Activated gamma-delta T cell treated with Interleukin-2 at 50 U/mL for 16 hours (primary cell): ENCODE data around the gene ARHGAP15.

ENCODE experiments used
- DNase-seq: peaks from one replicate; pipeline ENCODE4 v3.0.0-alpha.2; 2020

Gene ARHGAP15

GRCh38 chr2:143702931-143703330, 573.7 kb downstream of the ARHGAP15 start:
- no peak for DNase-seq

GRCh38 chr2:143704451-143705106, 575.4 kb downstream of the ARHGAP15 start:
- no peak for DNase-seq

GRCh38 chr2:143705108-143705707, 576.0 kb downstream of the ARHGAP15 start:
- DNase-seq: no peak

GRCh38 chr2:143706354-143706753, 577.1 kb downstream of the ARHGAP15 start:
- no peak for DNase-seq

GRCh38 chr2:143708682-143709081, 579.5 kb downstream of the ARHGAP15 start:
- DNase-seq: no peak

- DNase-seq: no peak
Observed at GRCh38 chr2:143710196-143710595, 581.0 kb downstream of the ARHGAP15 start.

GRCh38 chr2:143710879-143711278, 581.7 kb downstream of the ARHGAP15 start:
- DNase-seq: no peak

- DNase-seq: no peak
Observed at GRCh38 chr2:143716522-143716921, 587.3 kb downstream of the ARHGAP15 start.

GRCh38 chr2:143717053-143717452, 587.8 kb downstream of the ARHGAP15 start:
- DNase-seq: no peak

GRCh38 chr2:143717536-143718168, 588.4 kb downstream of the ARHGAP15 start:
- no peak for DNase-seq

- DNase-seq: no peak
Observed at GRCh38 chr2:143718745-143719144, 589.5 kb downstream of the ARHGAP15 start.

GRCh38 chr2:143719406-143719805, 590.2 kb downstream of the ARHGAP15 start:
- no peak for DNase-seq

GRCh38 chr2:143720095-143720664, 591.0 kb downstream of the ARHGAP15 start:
- DNase-seq: no peak

- no peak for DNase-seq
Observed at GRCh38 chr2:143725400-143725799, 596.2 kb downstream of the ARHGAP15 start.

- no peak for DNase-seq
Observed at GRCh38 chr2:143726151-143726845, 597.1 kb downstream of the ARHGAP15 start.

- DNase-seq: no peak
Observed at GRCh38 chr2:143728498-143728897, 599.3 kb downstream of the ARHGAP15 start.

GRCh38 chr2:143729296-143729814, 600.1 kb downstream of the ARHGAP15 start:
- no peak for DNase-seq

GRCh38 chr2:143730155-143730952, 601.1 kb downstream of the ARHGAP15 start:
- DNase-seq: no peak

- no peak for DNase-seq
Observed at GRCh38 chr2:143730953-143731260, 601.7 kb downstream of the ARHGAP15 start.

GRCh38 chr2:143732076-143732475, 602.9 kb downstream of the ARHGAP15 start:
- no peak for DNase-seq

GRCh38 chr2:143732871-143733270, 603.7 kb downstream of the ARHGAP15 start:
- no peak for DNase-seq

GRCh38 chr2:143734507-143734906, 605.3 kb downstream of the ARHGAP15 start:
- no peak for DNase-seq
